HEK293T (cell line): ENCODE measurements around the gene KRT2.

Source experiments
- BHLHE40 ChIP-seq: fragments of 450-650 bp; IDR thresholded peaks from 2 replicates; pipeline ENCODE4 v1.6.1; 2016; ENCODE audit warnings: mild to moderate bottlenecking, moderate library complexity, borderline replicate concordance
- FOXA1 ChIP-seq: fragments of 450-650 bp; IDR thresholded peaks from 2 replicates; pipeline ENCODE4 v1.6.1; 2016; ENCODE audit warnings: mild to moderate bottlenecking
- FOXM1 ChIP-seq: fragments of 450-650 bp; IDR thresholded peaks from 2 replicates; pipeline ENCODE4 v1.6.1; 2017; ENCODE audit warnings: mild to moderate bottlenecking, borderline replicate concordance
- LEF1 ChIP-seq: fragments of 450-650 bp; IDR thresholded peaks from 2 replicates; pipeline ENCODE4 v1.6.1; 2017; ENCODE audit warnings: mild to moderate bottlenecking, borderline replicate concordance
- PKNOX1 ChIP-seq: fragments of 450-650 bp; IDR thresholded peaks from 2 replicates; pipeline ENCODE4 v1.6.1; 2016
- SP1 ChIP-seq: fragments of 450-650 bp; IDR thresholded peaks from 2 replicates; pipeline ENCODE4 v1.6.1; 2017
- SUZ12 ChIP-seq: fragments of 450-650 bp; IDR thresholded peaks from 2 replicates; pipeline ENCODE4 v1.6.1; 2016; ENCODE audit warnings: mild to moderate bottlenecking

- TF ChIP-seq SP1 (no peak), FOXA1 (no peak), SUZ12 (no peak), LEF1 (no peak), FOXM1 (no peak), PKNOX1 (no peak), BHLHE40 (no peak)
Observed at GRCh38 chr12:52631264-52631663, 20.7 kb downstream of the KRT2 start.
